NCI-H2171 (cell line): ENCODE results near the gene GATA2.

Source experiments
- DNase-seq: peaks from one replicate; lab custom pipeline; 2025; lab: John Stamatoyannopoulos, UW

GATA2 gene

DNA sequence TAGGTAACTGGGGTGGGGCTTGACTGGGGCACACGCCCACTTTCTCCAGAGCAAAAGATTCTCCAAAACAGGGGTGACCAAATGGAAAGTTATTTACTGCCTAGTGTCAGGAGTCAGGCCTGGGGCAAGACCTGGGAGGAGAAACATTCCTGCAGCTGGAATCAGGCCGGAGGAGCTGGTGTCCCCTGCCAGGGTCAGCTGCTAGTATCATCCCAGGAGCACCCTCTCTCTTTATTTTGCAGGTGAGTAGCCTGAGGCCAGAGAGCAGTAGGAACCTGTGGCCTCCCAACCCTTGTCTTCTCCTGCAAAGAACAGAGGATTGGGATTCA lies 59.2 kb downstream of the GATA2 start:
- no peak for DNase-seq

DNA sequence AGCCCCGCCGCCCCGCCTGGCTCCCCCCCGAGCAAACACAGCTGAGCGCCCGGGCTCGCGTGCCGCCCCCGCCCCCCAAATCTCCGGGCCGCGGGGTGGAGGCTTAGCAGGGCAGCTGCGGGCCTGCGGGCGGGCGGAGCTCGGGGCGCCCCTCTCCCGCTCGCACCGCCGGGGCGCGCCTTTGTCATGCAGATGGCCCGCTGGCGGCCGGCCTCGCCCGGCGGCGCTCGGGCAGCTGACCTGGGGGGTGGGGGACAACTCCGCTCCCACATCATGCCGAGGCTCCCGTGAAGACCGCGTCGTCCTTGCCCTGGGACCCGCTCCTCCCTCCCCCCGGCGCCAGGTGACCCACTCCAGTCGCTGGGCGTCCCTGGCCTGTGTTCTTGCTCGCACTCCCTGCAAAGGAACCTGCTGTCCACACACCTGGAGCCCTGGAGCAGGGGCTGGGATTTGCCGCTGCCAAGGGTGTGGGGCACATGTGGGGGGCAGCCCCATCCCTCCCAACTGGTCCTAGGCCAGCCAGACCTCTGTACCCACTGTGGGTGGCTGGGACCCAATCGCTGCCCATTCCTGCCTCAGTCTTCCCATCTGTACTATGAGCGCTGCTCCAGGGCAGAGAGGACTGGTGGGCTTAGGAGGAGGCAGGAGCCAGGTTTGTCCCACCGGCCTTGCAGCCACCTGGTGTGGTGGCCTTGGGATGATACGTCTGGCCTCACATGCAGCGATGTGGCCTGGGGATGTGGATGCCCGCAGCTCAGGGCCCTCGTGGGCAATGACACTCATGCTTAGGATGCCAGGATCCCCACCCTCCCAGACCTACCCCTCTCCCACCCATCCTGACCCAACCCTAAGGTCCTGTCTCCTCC lies 59.8 kb downstream of the GATA2 start:
- peak; percentile 23 for DNase-seq

DNA sequence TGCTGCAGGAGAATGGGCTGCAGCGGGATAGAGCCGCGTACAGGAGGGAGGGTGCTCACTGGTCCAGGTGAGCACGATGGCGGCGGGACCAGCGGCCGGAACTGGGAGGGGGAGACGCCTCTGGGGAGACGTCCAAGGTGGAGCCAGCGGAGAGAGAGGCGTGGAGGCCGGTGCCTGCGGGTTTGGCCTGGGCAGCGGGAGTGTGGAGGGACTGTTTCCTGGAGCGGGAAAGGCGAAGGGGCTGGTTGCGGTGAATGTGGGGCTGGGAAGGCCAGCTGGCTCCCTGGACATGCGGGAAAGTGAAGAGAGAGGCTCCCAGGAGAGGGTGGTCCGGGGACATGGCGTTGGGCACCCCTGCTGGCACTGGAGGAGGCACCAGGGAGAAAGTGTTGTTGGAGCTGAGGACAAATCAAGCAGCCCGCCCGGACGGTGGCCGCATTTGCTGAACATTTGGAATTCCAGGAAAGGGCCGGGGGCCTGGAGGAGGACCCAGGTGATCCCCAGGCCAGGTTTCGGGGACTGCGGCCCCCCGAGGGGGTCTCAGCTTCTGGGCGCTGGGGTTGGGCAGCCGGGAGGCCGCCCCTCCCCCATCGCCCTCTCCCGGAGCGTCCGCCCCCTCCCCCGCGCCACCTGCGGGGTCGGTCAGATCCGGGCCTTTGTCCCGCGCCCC lies 60.6 kb downstream of the GATA2 start:
- no peak for DNase-seq

- no peak for DNase-seq
These were observed 61.1 kb downstream of the GATA2 start for GRCh38 chr3:128431803-128432300.

- no peak for DNase-seq
These were observed 62.3 kb downstream of the GATA2 start for GRCh38 chr3:128430731-128431130.

DNA sequence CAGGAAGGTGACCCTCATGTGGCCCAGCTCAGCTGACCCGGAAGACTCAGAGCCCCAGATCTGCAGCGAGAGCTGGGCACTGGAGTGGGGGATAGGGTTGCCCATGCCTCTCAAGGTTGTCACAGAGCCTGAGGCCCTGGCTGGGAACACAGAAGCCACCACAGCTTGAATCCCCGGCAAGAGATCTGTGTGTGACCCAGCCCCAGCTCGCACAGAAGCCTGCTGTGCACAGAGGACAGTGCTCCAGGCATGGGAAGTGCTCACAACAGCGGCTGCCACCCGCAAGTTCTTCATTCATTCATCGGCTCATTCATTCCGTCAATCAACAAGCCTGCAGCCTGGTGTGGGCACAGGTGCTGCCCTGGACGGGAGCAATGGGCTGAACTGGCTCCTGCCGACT lies 62.7 kb downstream of the GATA2 start:
- no peak for DNase-seq

- DNase-seq: no peak
These were observed 63.2 kb downstream of the GATA2 start for GRCh38 chr3:128429751-128430150.
